SK-N-SH (cell line): ENCODE measurements around the gene PRND. TPM values are rescaled to one million over a fixed set of nuclear protein-coding genes. Genes with fewer than 3 reads are reported as not detected.

ENCODE experiments used
- CTCF ChIA-PET: fragments of 300-600, 350-600 bp; formaldehyde crosslinking; extraction: SDS; loops from one replicate; lab custom pipeline; 2021; lab: Yijun Ruan, JAX
- POLR2A ChIA-PET: fragments of 350-600 bp; sonication (Branson Sonifier 250); formaldehyde crosslinking; extraction: SDS; loops from one replicate; lab custom pipeline; 2020; ENCODE audit warnings: antibody characterized with exemption, inconsistent platforms; lab: Yijun Ruan, JAX
- DNase-seq: peaks from one replicate; pipeline ENCODE4 v3.0.0; 2012
- H2AFZ ChIP-seq: fragments of 200-600 bp; sonication (generic); 2 replicates; pipeline ENCODE4 v1.8.1; 2016; ENCODE audit warnings: antibody characterized with exemption, mild to moderate bottlenecking, low read depth
- H3F3A ChIP-seq: fragments of 200-600 bp; sonication (generic); replicated peaks from 2 replicates; pipeline ENCODE3; 2016; ENCODE audit warnings: antibody characterized with exemption, mild to moderate bottlenecking; ENCODE audit not compliant: insufficient read depth
- H3K27ac ChIP-seq, 2 experiments: fragments of 200-500 bp in 1 of 2; fragments of 200-600 bp in 1 of 2; sonication (Bioruptor generic) in 1 of 2; sonication (generic), shearing (Covaris generic) in 1 of 2; 2 replicates each; pipeline versions ENCODE4 v1.5.1 to v1.6.1; 2014 to 2016; ENCODE audit warnings: low read depth in 2 of 2, inconsistent platforms in 1 of 2, low read length in 1 of 2, mild to moderate bottlenecking in 1 of 2, mixed read lengths in 1 of 2
- H3K27me3 ChIP-seq: fragments of 200-600 bp; sonication (generic), shearing (Covaris generic); 2 replicates; pipeline ENCODE4 v1.6.1; 2016; ENCODE audit warnings: mixed run types; ENCODE audit not compliant: insufficient read depth
- H3K36me3 ChIP-seq, 2 experiments: fragments of 200-500 bp in 1 of 2; fragments of 200-600 bp in 1 of 2; sonication (Bioruptor generic) in 1 of 2; sonication (generic) in 1 of 2; replicated peaks in 1 of 2; 2 replicates each; pipeline versions ENCODE3 to v1.5.1; 2014 to 2016; ENCODE audit warnings: low read length in 1 of 2, mild to moderate bottlenecking in 1 of 2; ENCODE audit not compliant: insufficient read depth in 2 of 2, control insufficient read depth in 1 of 2
- H3K4me1 ChIP-seq, 2 experiments: fragments of 200-500 bp in 1 of 2; fragments of 200-600 bp in 1 of 2; sonication (Bioruptor generic) in 1 of 2; sonication (generic), shearing (Covaris generic) in 1 of 2; 2 replicates each; pipeline versions ENCODE4 v1.5.1 to v1.6.1; 2014 to 2016; ENCODE audit warnings: low read depth in 1 of 2, low read length in 1 of 2, mixed run types in 1 of 2; ENCODE audit not compliant: insufficient read depth in 2 of 2, control insufficient read depth in 1 of 2
- H3K4me2 ChIP-seq: fragments of 200-600 bp; sonication (generic), shearing (Covaris generic); 2 replicates; pipeline ENCODE4 v1.6.1; 2017; ENCODE audit warnings: mixed run types
- H3K4me3 ChIP-seq, 2 experiments: fragments of 200-500 bp in 1 of 2; fragments of 200-600 bp in 1 of 2; sonication (Bioruptor generic) in 1 of 2; sonication (generic), shearing (Covaris generic) in 1 of 2; 2 replicates each; pipeline versions ENCODE4 v1.5.1 to v1.8.1; 2014 to 2016; ENCODE audit warnings: low read depth in 2 of 2, inconsistent platforms in 1 of 2, low read length in 1 of 2, mild to moderate bottlenecking in 1 of 2, mixed read lengths in 1 of 2, moderate library complexity in 1 of 2
- H3K79me2 ChIP-seq: fragments of 200-600 bp; sonication (generic); 2 replicates; pipeline ENCODE4 v1.8.1; 2017; ENCODE audit warnings: mild to moderate bottlenecking; ENCODE audit not compliant: insufficient read depth
- H3K9ac ChIP-seq: fragments of 200-600 bp; sonication (generic); 2 replicates; pipeline ENCODE4 v1.6.1; 2017; ENCODE audit warnings: mixed run types
- H3K9me2 ChIP-seq: fragments of 200-600 bp; sonication (generic); 2 replicates; pipeline ENCODE4 v1.6.1; 2017; ENCODE audit warnings: mixed run types
- H3K9me3 ChIP-seq: fragments of 200-600 bp; sonication (generic); 2 replicates; pipeline ENCODE4 v1.6.1; 2017; ENCODE audit warnings: mixed run types, mild to moderate bottlenecking, moderate library complexity
- H4K20me1 ChIP-seq: fragments of 200-600 bp; sonication (generic); 2 replicates; pipeline ENCODE4 v1.6.1; 2017; ENCODE audit warnings: mild to moderate bottlenecking, mixed run types; ENCODE audit not compliant: insufficient read depth
- CHD2 ChIP-seq: fragments of 150-350 bp; IDR thresholded peaks from 2 replicates; pipeline ENCODE4 v1.6.1; 2018; ENCODE audit warnings: low read length; ENCODE audit not compliant: partially characterized antibody
- CTCF ChIP-seq: fragments of 200-600 bp; sonication (generic); IDR thresholded peaks from 2 replicates; pipeline ENCODE4 v1.6.1; 2017; ENCODE audit warnings: antibody characterized with exemption, mild to moderate bottlenecking, moderate library complexity
- EP300 ChIP-seq, 2 experiments: IDR thresholded peaks; 2 replicates each; pipeline versions ENCODE4 v1.4.0 to v1.6.1; 2012; ENCODE audit warnings: borderline replicate concordance in 1 of 2, low read depth in 1 of 2, low read length in 1 of 2
- EZH2phosphoT487 ChIP-seq: fragments of 200-600 bp; sonication (generic); IDR thresholded peaks from 2 replicates; pipeline ENCODE4 v1.6.1; 2017; ENCODE audit warnings: low read depth, mixed run types, mild to moderate bottlenecking, antibody characterized with exemption, moderate library complexity, borderline replicate concordance
- FOXJ3 ChIP-seq: sonication (generic); formaldehyde crosslinking; IDR thresholded peaks from 2 replicates; pipeline ENCODE4 v1.5.1; 2020; ENCODE audit warnings: mild to moderate bottlenecking, missing genetic modification reagents
- FOXM1 ChIP-seq: IDR thresholded peaks from 2 replicates; pipeline ENCODE4 v1.4.0; 2012; ENCODE audit warnings: low read depth, mild to moderate bottlenecking
- IRF3 ChIP-seq: fragments of 150-350 bp; IDR thresholded peaks from 2 replicates; pipeline ENCODE4 v1.6.1; 2016; ENCODE audit warnings: mild to moderate bottlenecking, low read depth, low read length
- JUND ChIP-seq: IDR thresholded peaks from 2 replicates; pipeline ENCODE4 v1.4.0; 2012
- MEF2A ChIP-seq: IDR thresholded peaks from 2 replicates; pipeline ENCODE4 v1.4.0; 2012; ENCODE audit warnings: low read depth, borderline replicate concordance
- NFIC ChIP-seq: IDR thresholded peaks from 2 replicates; pipeline ENCODE4 v1.4.0; 2012; ENCODE audit warnings: borderline replicate concordance
- NRF1 ChIP-seq: IDR thresholded peaks from 2 replicates; pipeline ENCODE4 v1.6.1; 2012; ENCODE audit warnings: low read depth, mild to moderate bottlenecking, low read length
- POLR2AphosphoS5 ChIP-seq: IDR thresholded peaks from 2 replicates; pipeline ENCODE4 v1.6.1; 2012; ENCODE audit warnings: low read depth, low read length
- RAD21 ChIP-seq: IDR thresholded peaks from 2 replicates; pipeline ENCODE4 v1.6.1; 2012; ENCODE audit warnings: mild to moderate bottlenecking, low read length
- REST ChIP-seq: IDR thresholded peaks from 2 replicates; pipeline ENCODE4 v1.6.1; 2012; ENCODE audit warnings: mild to moderate bottlenecking, low read depth, low read length, moderate library complexity
- RFX5 ChIP-seq: IDR thresholded peaks from 2 replicates; pipeline ENCODE4 v1.6.1; 2012; ENCODE audit warnings: mild to moderate bottlenecking, improper control_type of control experiment, low read length
- RXRA ChIP-seq: IDR thresholded peaks from 2 replicates; pipeline ENCODE4 v1.4.0; 2012; ENCODE audit warnings: low read depth, mild to moderate bottlenecking, borderline replicate concordance
- SMC3 ChIP-seq: IDR thresholded peaks from 2 replicates; pipeline ENCODE4 v1.6.1; 2012; ENCODE audit warnings: low read depth, low read length, improper control_type of control experiment
- TAF1 ChIP-seq: IDR thresholded peaks from 2 replicates; pipeline ENCODE4 v1.6.1; 2012; ENCODE audit warnings: low read depth, mild to moderate bottlenecking, low read length, moderate library complexity, borderline replicate concordance
- USF2 ChIP-seq: fragments of 150-350 bp; IDR thresholded peaks from 2 replicates; pipeline ENCODE4 v1.6.1; 2017; ENCODE audit warnings: antibody characterized with exemption, low read length, low read depth, borderline replicate concordance
- ZBTB33 ChIP-seq: IDR thresholded peaks from 2 replicates; pipeline ENCODE4 v1.4.0; 2012; ENCODE audit warnings: low read depth, borderline replicate concordance
- WGBS: methylation state at CpG from one replicate; pipeline ENCODE4 v1.1.6; 2017; ENCODE audit warnings: low lambda C conversion rate; 5-methylcytosine and 5-hydroxymethylcytosine counted together
- polyA plus RNA-seq, 3 experiments: library from polyadenylated mRNA; depleted of rRNA; stranded (reverse); fragments of >200 nt; gene quantifications; 2 replicates each; pipeline ENCODE4 v1.2.3, GENCODE V29; 2012

Gene PRND
- polyA plus RNA-seq, 1 of the 3 experiments (the other 2 are of a cell fraction) = not detected

- Histone ChIP-seq H3K9me3 (no peaks in the 10 kb centered on the region), H2AFZ (no peak overlapping the region), H3K4me1 (no peaks in the 10 kb centered on the region), H3K4me2 (no peak overlapping the region), H3K79me2 (no peaks in the 10 kb centered on the region), H3K9me2 (no peaks in the 10 kb centered on the region), H3K36me3 (no peaks in the 10 kb centered on the region), H3K4me3 (no peak overlapping the region), H4K20me1 (no peaks in the 10 kb centered on the region), H3F3A (no peaks in the 10 kb centered on the region), H3K27me3 (no peaks in the 10 kb centered on the region), H3K9ac (no peak overlapping the region), H3K27ac (no peak overlapping the region)
- WGBS = 44% methylated on average over 2 of the region's 2 CpGs
- POLR2A ChIA-PET = no interaction called here
- TF ChIP-seq EP300 (IDR thresholded peaks at IDR 0.05; ENCODE audit: borderline replicate concordance in 1 of 2, low read depth in 1 of 2, low read length in 1 of 2) (no peak), ZBTB33 (no peak), NRF1 (no peak), MEF2A (no peak), POLR2AphosphoS5 (no peak), NFIC (no peak), TAF1 (no peak)
- CTCF ChIA-PET = no interaction called here
- no peak for DNase-seq
Measured at GRCh38 chr20:4766631-4767030, 44.9 kb downstream of the PRND start.

GRCh38 chr20:4767084-4767483 lies 45.4 kb downstream of the PRND start:
- Histone ChIP-seq H2AFZ (no peak overlapping the region), H3K79me2 (no peaks in the 10 kb centered on the region), H3K4me2 (no peak overlapping the region), H3K9me3 (no peaks in the 10 kb centered on the region), H3K9ac (no peak overlapping the region), H3K36me3 (no peaks in the 10 kb centered on the region), H3K27ac (no peak overlapping the region), H3F3A (no peaks in the 10 kb centered on the region), H3K4me3 (no peak overlapping the region), H4K20me1 (no peaks in the 10 kb centered on the region), H3K27me3 (no peaks in the 10 kb centered on the region), H3K4me1 (no peaks in the 10 kb centered on the region), H3K9me2 (no peaks in the 10 kb centered on the region)
- 78% methylated on average over 3 of the region's 3 CpGs for whole genome bisulfite sequencing
- CTCF ChIA-PET = no interaction called here
- POLR2A ChIA-PET = no interaction called here
- TF ChIP-seq SMC3 (no peak), REST (no peak), RAD21 (no peak), CTCF (no peak), RXRA (no peak), USF2 (no peak), CHD2 (no peak), EZH2phosphoT487 (no peak), JUND (no peak), RFX5 (no peak), FOXM1 (no peak), FOXJ3 (CRISPR knock-in tag) (no peak), IRF3 (no peak)
- no peak for DNase-seq
